HepG2 (cell line): ENCODE data around the gene PRKN.

Experiments
- ARID2 ChIP-seq: sonication (generic); formaldehyde crosslinking; IDR thresholded peaks from 2 replicates; pipeline ENCODE4 v1.8.1; 2022; ENCODE audit warnings: mild to moderate bottlenecking, missing genetic modification reagents, borderline replicate concordance
- CREM ChIP-seq, 2 experiments: sonication (generic) in 1 of 2; formaldehyde crosslinking in 1 of 2; IDR thresholded peaks; 2 replicates each; pipeline versions ENCODE4 v1.4.0 to v1.6.1; 2016 to 2020; ENCODE audit warnings: antibody characterized with exemption in 1 of 2, mild to moderate bottlenecking in 1 of 2, missing genetic modification reagents in 1 of 2
- EZH2 ChIP-seq: conservative IDR thresholded peaks from 2 replicates; pipeline ENCODE4 v1.6.1; 2012; ENCODE audit warnings: mild to moderate bottlenecking, low read depth, low read length, moderate library complexity
- FOSL2 ChIP-seq: sonication (generic); formaldehyde crosslinking; IDR thresholded peaks from 2 replicates; pipeline ENCODE4 v1.4.0; 2020; ENCODE audit warnings: missing genetic modification reagents
- POLR2A ChIP-seq, 2 experiments: IDR thresholded peaks; 2 replicates each; pipeline ENCODE4 v1.6.1; 2011; ENCODE audit warnings: low read depth in 2 of 2, low read length in 2 of 2, mild to moderate bottlenecking in 1 of 2, moderate library complexity in 1 of 2; ENCODE audit not compliant: insufficient read depth in 1 of 2
- RAD21 ChIP-seq: fragments of 450-650 bp; formaldehyde crosslinking; IDR thresholded peaks from 2 replicates; pipeline ENCODE4 v1.5.0; 2020; ENCODE audit warnings: mild to moderate bottlenecking
- ZNF749 ChIP-seq: sonication (generic); formaldehyde crosslinking; IDR thresholded peaks from 2 replicates; pipeline ENCODE4 v1.8.0; 2022; ENCODE audit warnings: mild to moderate bottlenecking, missing genetic modification reagents, moderate library complexity, borderline replicate concordance
- TF ChIP-seq, protein P1 (sequence below): sonication (generic); formaldehyde crosslinking; IDR thresholded peaks from 2 replicates; pipeline ENCODE4 v1.5.0; 2020; ENCODE audit warnings: mild to moderate bottlenecking, missing genetic modification reagents, moderate library complexity

DNA sequence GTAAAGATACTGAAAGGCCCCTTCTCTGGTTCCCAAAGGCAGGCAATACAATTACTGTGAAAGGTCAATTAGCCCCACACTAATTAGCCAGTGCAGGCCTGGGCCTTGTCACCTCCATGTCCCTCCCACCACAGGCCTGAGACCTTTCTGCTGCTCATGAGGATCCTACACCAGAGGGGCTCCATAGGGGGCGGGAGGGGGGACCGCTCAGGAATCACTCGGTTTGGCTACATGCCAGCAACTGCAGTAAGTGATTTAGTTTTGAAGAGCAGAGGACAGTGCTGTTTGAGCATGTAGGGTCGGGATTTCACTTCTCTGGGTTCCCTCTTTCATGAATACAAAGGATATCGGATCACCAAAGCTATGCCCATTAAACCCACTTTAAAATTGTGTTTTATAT, 455.6 kb downstream of the PRKN start:
- TF ChIP-seq POLR2A (IDR thresholded peaks at IDR 0.05; ENCODE audit: insufficient read depth in 1 of 2, low read depth in 2 of 2, low read length in 2 of 2) (no peak), CREM (IDR thresholded peaks at IDR 0.05) (no peak), CREM (CRISPR knock-in tag; IDR thresholded peaks at IDR 0.05) (no peak), FOSL2 (CRISPR knock-in tag) (no peak), ARID2 (CRISPR knock-in tag) (no peak), ZNF749 (CRISPR knock-in tag) (no peak), RAD21 (no peak), EZH2 (no peak)
- TF ChIP-seq, protein P1, sequence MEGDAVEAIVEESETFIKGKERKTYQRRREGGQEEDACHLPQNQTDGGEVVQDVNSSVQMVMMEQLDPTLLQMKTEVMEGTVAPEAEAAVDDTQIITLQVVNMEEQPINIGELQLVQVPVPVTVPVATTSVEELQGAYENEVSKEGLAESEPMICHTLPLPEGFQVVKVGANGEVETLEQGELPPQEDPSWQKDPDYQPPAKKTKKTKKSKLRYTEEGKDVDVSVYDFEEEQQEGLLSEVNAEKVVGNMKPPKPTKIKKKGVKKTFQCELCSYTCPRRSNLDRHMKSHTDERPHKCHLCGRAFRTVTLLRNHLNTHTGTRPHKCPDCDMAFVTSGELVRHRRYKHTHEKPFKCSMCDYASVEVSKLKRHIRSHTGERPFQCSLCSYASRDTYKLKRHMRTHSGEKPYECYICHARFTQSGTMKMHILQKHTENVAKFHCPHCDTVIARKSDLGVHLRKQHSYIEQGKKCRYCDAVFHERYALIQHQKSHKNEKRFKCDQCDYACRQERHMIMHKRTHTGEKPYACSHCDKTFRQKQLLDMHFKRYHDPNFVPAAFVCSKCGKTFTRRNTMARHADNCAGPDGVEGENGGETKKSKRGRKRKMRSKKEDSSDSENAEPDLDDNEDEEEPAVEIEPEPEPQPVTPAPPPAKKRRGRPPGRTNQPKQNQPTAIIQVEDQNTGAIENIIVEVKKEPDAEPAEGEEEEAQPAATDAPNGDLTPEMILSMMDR (CRISPR knock-in tag), result no peak
